Endothelial cell of umbilical vein (primary cell): ENCODE data around the gene LHX4. TPM values are rescaled to one million over a fixed set of nuclear protein-coding genes. Genes with fewer than 3 reads are reported as not detected.

Experiments
- BruUV-seq: library from RNA; stranded (reverse); fragments of 400-500 nt; replicated peaks from 2 replicates; lab custom pipeline; 2021; lab: Mats Ljungman, UMichigan
- CTCF ChIA-PET: fragments of 300-600, 350-600 bp; sonication (Branson Sonifier 250); formaldehyde crosslinking; loops from one replicate; lab custom pipeline; 2021; ENCODE audit warnings: antibody characterized with exemption, inconsistent platforms; lab: Charles Lee
- POLR2A ChIA-PET: fragments of 300-600, 350-600 bp; sonication (Branson Sonifier 250); formaldehyde crosslinking; loops from one replicate; lab custom pipeline; 2021; ENCODE audit warnings: antibody characterized with exemption, inconsistent platforms; lab: Charles Lee
- DNase-seq: peaks from one replicate; pipeline ENCODE4 v3.0.0-alpha.2; 2011; ENCODE audit warnings: low read depth, low spot score
- FAIRE-seq: peaks from 2 replicates; lab custom pipeline; 2011; peaks lifted over from hg19 to GRCh38; lab: Jason Lieb, UNC
- H2AFZ ChIP-seq: 2 replicates; pipeline ENCODE4 v1.6.0; 2012; ENCODE audit warnings: low read depth, low read length, control low read depth, inconsistent platforms
- H3K27ac ChIP-seq: 2 replicates; pipeline ENCODE4 v1.5.1; 2011; ENCODE audit warnings: low read depth, mild to moderate bottlenecking, control low read depth, low read length, moderate library complexity; ENCODE audit not compliant: insufficient read depth
- H3K27me3 ChIP-seq, 2 experiments: 2 replicates each; pipeline versions ENCODE4 v1.6.0 to v1.6.1; 2011; ENCODE audit warnings: low read length in 2 of 2, mixed read lengths in 1 of 2; ENCODE audit not compliant: control insufficient read depth in 2 of 2, insufficient read depth in 2 of 2
- H3K36me3 ChIP-seq, 2 experiments: 2 replicates in 1 of 2; 3 replicates in 1 of 2; pipeline ENCODE4 v1.5.1; 2011; ENCODE audit warnings: low read length in 2 of 2, mild to moderate bottlenecking in 1 of 2, moderate library complexity in 1 of 2; ENCODE audit not compliant: control insufficient read depth in 2 of 2, insufficient read depth in 2 of 2; ENCODE audit errors: extremely low read depth in 1 of 2
- H3K4me1 ChIP-seq: 3 replicates; pipeline ENCODE4 v1.5.1; 2011; ENCODE audit warnings: mild to moderate bottlenecking, low read length; ENCODE audit not compliant: control insufficient read depth, insufficient read depth; ENCODE audit errors: extremely low read depth
- H3K4me2 ChIP-seq: 2 replicates; pipeline ENCODE4 v1.6.1; 2011; ENCODE audit warnings: low read length, control low read depth, mixed read lengths; ENCODE audit not compliant: insufficient read depth
- H3K4me3 ChIP-seq, 3 experiments: fragments of 200-600 bp in 1 of 3; sonication (generic), shearing (Covaris generic) in 1 of 3; replicated peaks in 1 of 3; 2 replicates each; pipeline ENCODE4 v1.5.1; 2011 to 2016; ENCODE audit warnings: control low read depth in 3 of 3, low read length in 3 of 3, mild to moderate bottlenecking in 2 of 3, inconsistent platforms in 1 of 3, low read depth in 1 of 3, moderate library complexity in 1 of 3; ENCODE audit not compliant: insufficient read depth in 1 of 3
- H3K79me2 ChIP-seq: 2 replicates; pipeline ENCODE4 v1.6.0; 2012; ENCODE audit warnings: low read length, inconsistent platforms; ENCODE audit not compliant: control insufficient read depth, insufficient read depth
- H3K9ac ChIP-seq: replicated peaks from 2 replicates; pipeline ENCODE3; 2011; ENCODE audit warnings: low read length, control low read depth; ENCODE audit not compliant: insufficient read depth; ENCODE audit errors: extremely low read depth
- H3K9me1 ChIP-seq: replicated peaks from 3 replicates; pipeline ENCODE4 v1.6.0; 2011; ENCODE audit warnings: mild to moderate bottlenecking, low read length; ENCODE audit not compliant: control insufficient read depth, insufficient read depth; ENCODE audit errors: extremely low read depth
- H3K9me3 ChIP-seq: replicated peaks from 2 replicates; pipeline ENCODE4 v1.5.1; 2012; ENCODE audit warnings: low read length, inconsistent platforms; ENCODE audit not compliant: control insufficient read depth, insufficient read depth
- H4K20me1 ChIP-seq: replicated peaks from 2 replicates; pipeline ENCODE3; 2011; ENCODE audit warnings: mild to moderate bottlenecking, low read length; ENCODE audit not compliant: control insufficient read depth, insufficient read depth; ENCODE audit errors: extremely low read depth
- CTCF ChIP-seq, 2 donors: IDR thresholded peaks; 1 replicate in 1 of 2; 2 replicates in 1 of 2; pipeline ENCODE4 v1.5.1; 2011; ENCODE audit warnings: low read length in 2 of 2, mild to moderate bottlenecking in 2 of 2, moderate library complexity in 2 of 2, control low read depth in 1 of 2, inconsistent platforms in 1 of 2, low read depth in 1 of 2; ENCODE audit not compliant: insufficient read depth in 1 of 2; ENCODE audit errors: extremely low read depth in 1 of 2
- EZH2 ChIP-seq: IDR thresholded peaks from 2 replicates; pipeline ENCODE4 v1.6.1; 2012; ENCODE audit warnings: borderline replicate concordance, low read depth, mild to moderate bottlenecking, moderate library complexity, low read length, inconsistent platforms; ENCODE audit not compliant: severe bottlenecking
- FOS ChIP-seq: IDR thresholded peaks from 2 replicates; pipeline ENCODE4 v1.6.1; 2011; ENCODE audit warnings: mild to moderate bottlenecking, low read length, moderate library complexity, borderline replicate concordance; ENCODE audit not compliant: insufficient read depth
- GATA2 ChIP-seq: IDR thresholded peaks from 2 replicates; pipeline ENCODE4 v1.7.0; 2011; ENCODE audit warnings: low read depth, mild to moderate bottlenecking, moderate library complexity, mixed read lengths, low read length; ENCODE audit not compliant: insufficient read length, insufficient read depth
- JUN ChIP-seq: IDR thresholded peaks from 2 replicates; pipeline ENCODE4 v1.6.1; 2011; ENCODE audit warnings: borderline replicate concordance, low read depth; ENCODE audit not compliant: insufficient read length, insufficient read depth
- MAX ChIP-seq: IDR thresholded peaks from 2 replicates; pipeline ENCODE4 v1.6.1; 2011; ENCODE audit not compliant: insufficient read depth, insufficient read length
- MYC ChIP-seq: IDR thresholded peaks from one replicate; pipeline ENCODE4 v1.6.1; 2011; ENCODE audit warnings: mild to moderate bottlenecking, low read depth, low read length
- POLR2A ChIP-seq: IDR thresholded peaks from 2 replicates; pipeline ENCODE4 v1.6.1; 2012; ENCODE audit warnings: low read depth, mild to moderate bottlenecking, control low read depth, low read length
- POLR2AphosphoS5 ChIP-seq: IDR thresholded peaks from 2 replicates; pipeline ENCODE4 v1.6.1; 2012; ENCODE audit warnings: low read depth, mild to moderate bottlenecking, control low read depth, low read length, moderate library complexity; ENCODE audit not compliant: insufficient read depth
- dilution Hi-C: fragments of 300-500 bp; cut with MboI; formaldehyde crosslinking; loops from one replicate; pipeline ENCODE4 v1.15.0; 2019; ENCODE audit warnings: low sequenced_read_pairs; ENCODE audit not compliant: extremely low pct_ligation_motif_present
- intact Hi-C: fragments of 100-400 bp; cut with micrococcal nuclease; formaldehyde crosslinking; loops from one replicate; pipeline ENCODE4 v1.10.0; 2022
- polyA plus RNA-seq, 4 experiments: library from polyadenylated mRNA; depleted of rRNA in 3 of 4; stranded (reverse) in 3 of 4; unstranded in 1 of 4; fragments of >200 nt; gene quantifications; 2 replicates each; pipeline versions ENCODE4 v1.2.1 to v1.2.3, GENCODE V29; 2011 to 2012; ENCODE audit warnings: missing spikeins in 1 of 4
- total RNA-seq: library from RNA; stranded (reverse); gene quantifications from 2 replicates; pipeline ENCODE4 v1.2.3, GENCODE V29; 2021

Gene LHX4
- total and polyA plus RNA-seq, 2 donors (not counting 3 experiments of a cell fraction or from before 2014, with no cell fraction given) = not detected

- Histone ChIP-seq H3K9me3 (no peaks in the 10 kb centered on the region), H3K27me3 (no peaks in the 10 kb centered on the region), H3K9me1 (no peaks in the 10 kb centered on the region), H3K27ac (no peak overlapping the region), H3K36me3 (no peaks in the 10 kb centered on the region), H3K4me1 (no peaks in the 10 kb centered on the region), H3K4me2 (no peak overlapping the region), H3K4me3 (no peak overlapping the region), H4K20me1 (no peaks in the 10 kb centered on the region), H3K79me2 (no peaks in the 10 kb centered on the region), H3K9ac (no peak overlapping the region), H2AFZ (no peak overlapping the region)
- FAIRE-seq (no peak), DNase-seq (no peak)
- intact Hi-C loops = no loop called here
- POLR2A ChIA-PET = no interaction called here
- no peak for TF ChIP-seq GATA2
- TF ChIP-seq JUN = no peak
- no peak for TF ChIP-seq MYC
- TF ChIP-seq EZH2 = no peak
- no peak for TF ChIP-seq MAX
- TF ChIP-seq CTCF (IDR thresholded peaks at IDR 0.05; ENCODE audit: extremely low read depth in 1 of 2, insufficient read depth in 1 of 2, low read depth in 1 of 2, low read length in 2 of 2) = no peak
- no peak for TF ChIP-seq FOS
- no peak for TF ChIP-seq POLR2AphosphoS5
- TF ChIP-seq POLR2A = no peak
- dilution Hi-C loops = no loop called here
- BruUV-seq = no TSS peak
- CTCF ChIA-PET = no interaction called here
Measured at GRCh38 chr1:180264595-180264994, 34.5 kb downstream of the LHX4 start.
